Esophagus mucosa (tissue), 1 donor: ENCODE data around the gene HELZ2. TPM values are rescaled to one million over a fixed set of nuclear protein-coding genes. Genes with fewer than 3 reads are reported as not detected.

Source experiments
- ATAC-seq: fragments of 200-7000 bp; cut with Tn5 transposase; one replicate; pipeline ENCODE4 v1.9.1; 2020
- total RNA-seq: library from RNA; stranded (reverse); gene quantifications from one replicate; pipeline ENCODE4 v1.2.4, GENCODE V29; 2023
- donor health status: DM: yes; HTN: yes; CAD: no.

HELZ2 gene
- total RNA-seq, 1 donor from 2014 or later = 32.0 TPM

DNA sequence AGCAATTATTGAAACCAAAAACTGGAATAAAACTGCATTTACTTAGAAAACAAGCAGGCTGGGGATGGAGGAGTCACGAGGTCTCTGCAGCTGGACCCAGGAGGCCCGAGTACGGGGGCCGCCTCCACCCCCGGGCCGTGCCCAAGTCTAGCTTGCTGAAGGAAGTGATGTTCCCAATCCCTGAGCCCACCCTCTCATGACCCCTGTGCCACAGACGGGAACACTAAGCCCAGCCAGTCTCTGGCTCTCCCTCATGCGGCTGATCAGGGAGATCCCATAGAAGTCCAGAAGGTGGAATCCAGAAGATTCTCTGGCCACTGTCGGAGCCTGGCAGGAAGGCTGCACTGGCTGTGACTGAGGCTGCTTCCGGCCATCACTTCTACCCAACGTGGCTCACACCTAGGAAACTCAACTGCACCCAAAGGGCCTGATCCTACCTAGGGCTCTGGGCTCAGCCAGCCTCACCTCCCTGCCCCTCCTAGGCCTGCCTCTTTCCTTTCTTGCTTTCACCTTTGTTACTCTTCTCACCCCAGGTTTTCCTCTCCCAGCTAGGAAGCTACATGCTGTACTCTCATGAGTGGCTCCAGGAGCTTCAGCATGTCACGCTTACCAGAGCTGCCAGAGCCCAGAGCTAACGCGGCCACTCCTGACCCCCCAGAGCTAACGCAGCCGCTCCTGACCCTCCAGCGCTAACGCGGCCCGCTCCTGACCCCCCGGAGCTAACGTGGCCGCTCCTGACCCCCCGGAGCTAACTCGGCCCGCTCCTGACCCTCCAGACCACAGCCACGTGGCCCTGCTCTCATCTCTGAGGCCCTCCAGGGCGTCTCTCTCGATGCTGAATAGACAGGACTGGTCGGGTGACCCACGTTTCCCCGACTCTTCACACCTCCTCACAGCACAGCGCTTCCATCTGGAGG, 24.7 kb upstream of the HELZ2 start:
- no peak for ATAC-seq

DNA sequence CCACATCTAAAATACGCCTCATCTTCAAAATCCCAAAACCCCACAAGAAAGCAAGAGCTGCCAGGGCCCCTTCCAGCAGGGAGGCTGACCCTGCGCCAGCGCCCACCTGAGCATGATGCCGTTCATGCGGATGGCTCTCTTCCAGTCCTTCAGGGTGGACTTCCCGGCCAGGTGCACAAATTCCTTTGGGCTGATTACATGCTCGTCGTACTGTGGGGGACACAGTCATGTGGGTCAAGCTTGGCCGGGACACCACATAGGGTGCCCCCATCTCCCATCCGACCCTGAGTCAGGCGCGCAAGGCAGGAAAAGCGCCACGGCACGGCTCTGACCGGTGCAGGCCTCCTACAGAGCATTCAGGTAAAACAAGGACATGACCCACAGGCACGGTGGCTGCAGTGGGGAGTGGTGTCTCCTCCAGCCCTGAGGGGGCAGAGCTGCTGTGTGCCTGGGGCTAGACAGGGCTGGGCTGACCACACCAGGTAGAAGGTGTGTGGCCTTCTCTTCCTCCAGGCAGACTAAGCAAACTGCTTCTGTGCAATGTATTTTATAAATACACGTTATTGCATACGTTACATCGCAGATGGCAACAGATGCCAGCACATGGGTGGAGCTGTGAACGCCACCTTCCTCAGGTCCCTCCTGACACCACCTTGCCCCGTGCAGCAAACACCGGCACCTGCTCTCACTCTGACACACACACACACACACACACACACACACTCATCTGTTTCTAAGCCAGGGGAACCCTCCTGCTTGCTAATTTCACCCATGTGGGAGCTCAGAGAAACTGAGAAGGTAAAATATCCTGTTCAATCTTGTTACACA, 23.8 kb upstream of the HELZ2 start:
- peak; percentile 16 for ATAC-seq

DNA sequence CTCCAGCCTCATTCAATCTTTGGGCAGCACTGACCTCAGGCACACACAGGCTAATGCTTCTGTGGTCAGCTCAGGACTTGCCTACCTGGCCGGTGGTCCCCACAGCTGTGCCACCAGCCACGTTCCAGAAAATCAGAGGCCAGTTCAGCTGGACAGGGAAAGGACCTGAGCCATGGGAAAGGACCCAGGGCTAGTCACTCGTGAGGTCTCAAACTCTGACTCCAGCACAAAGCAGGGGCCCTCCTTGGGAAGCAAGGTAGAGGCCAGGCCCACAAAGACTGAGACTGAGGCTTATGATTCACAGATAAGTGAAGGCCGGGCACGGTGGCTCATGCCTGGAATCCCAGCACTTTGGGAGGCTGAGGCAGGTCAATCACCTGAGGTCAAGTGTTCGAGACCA, 22.4 kb upstream of the HELZ2 start:
- no peak for ATAC-seq

DNA sequence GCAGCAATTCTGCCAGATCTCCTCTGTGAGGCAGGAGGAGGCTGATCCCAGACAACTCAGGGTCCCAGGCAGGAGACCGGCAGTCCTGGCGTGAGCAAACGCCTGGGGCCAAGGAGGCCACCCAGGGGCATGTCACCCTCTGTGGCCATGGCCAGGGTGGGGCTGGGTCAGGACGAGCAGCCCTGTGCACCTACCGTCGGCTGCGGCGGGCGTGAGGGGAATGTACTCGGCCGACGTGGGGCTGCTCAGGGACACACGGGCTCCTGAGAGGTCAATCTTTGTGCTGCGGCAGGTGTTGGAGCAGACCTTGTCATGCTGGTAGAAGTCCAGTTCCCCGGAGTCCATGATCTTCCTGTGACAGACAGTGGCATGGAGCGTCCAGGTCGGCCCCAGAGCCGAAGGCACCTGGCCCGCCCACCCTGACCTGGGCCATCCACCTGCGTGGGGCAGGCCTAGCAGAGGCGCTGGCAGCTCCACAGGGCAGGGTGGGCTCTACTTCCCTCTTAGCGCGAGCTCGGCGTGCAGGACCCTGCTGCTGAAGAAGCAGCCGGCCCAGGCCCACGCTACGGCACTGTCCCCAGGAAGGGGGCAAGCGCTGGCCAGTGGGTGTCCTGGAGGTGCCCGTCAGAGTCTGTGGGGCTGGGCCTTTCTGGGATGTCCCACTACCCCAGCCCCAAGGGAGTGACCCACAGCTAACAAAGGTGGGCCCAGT, 21.5 kb upstream of the HELZ2 start:
- ATAC-seq = peak; percentile 15

DNA sequence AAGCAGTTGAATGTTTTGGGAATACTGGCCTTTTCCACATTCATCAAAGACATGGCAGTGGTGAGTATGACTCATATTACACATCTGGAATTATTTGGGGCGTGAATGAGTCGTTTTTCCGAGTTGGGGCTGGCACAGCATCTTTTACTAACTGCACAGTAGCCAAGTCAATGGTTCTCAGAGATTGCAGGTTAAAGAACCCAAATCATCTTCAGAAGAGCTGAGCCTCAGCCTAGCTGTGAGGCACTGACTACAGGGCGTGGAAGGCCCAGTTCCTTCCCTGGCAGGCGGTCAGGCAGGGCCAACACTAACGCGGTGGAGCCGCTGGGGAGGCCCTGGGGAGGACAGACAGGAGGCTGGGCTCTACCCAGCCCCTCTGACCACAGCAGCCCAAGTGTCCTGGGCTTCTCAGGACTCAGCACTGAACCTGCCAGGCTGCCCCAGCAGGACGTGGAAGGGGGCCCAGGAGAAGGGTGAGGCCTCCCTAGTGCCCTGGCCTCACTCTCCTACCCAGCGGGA, 20.1 kb upstream of the HELZ2 start:
- ATAC-seq = no peak

DNA sequence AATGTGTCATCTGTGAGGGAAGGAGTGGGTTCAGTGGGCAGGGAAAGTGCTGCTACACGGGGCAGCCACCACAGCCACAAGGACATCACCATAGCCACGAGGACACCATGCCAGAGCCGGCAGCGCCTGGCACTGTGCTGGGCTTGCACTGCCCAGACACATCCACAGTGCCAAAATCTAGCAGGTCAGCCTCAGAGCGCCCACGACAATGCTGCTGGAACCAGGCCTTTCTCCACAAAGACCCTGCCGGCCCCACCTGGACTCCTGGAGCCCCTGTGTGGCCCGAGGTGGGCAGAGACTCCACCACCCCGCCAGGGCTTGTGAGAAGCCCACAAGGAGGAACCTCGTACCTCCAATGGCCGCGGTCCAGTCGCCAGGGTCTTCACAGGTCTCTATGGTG, 18.6 kb upstream of the HELZ2 start:
- no peak for ATAC-seq

DNA sequence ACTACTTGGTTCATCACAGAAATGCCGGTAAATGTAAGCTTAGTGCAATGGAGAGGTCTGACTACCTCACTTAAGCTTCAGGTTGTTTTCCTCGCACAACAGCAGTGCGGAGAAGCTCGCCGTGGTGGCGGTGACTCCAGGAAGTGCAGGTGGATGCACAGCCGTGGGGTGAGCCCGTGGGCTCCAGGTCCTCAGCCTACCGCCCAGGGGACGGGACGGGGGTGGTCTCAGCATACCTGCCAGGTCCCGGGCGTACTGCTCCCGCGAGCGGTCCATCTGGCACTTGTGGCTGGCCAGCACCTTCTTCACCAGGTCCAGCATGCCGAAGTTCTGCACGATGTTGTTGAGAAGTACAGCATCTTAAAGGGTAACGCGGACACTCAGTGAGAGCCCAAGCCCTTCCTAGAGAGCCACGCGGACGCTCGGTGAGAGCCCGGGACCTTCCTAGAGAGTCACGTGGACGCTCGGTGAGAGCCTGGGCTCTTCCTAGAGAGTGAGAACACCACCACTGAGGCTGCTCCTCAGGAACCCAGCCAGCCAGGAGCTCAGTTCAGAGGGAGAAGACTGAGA, 17.8 kb upstream of the HELZ2 start:
- no peak for ATAC-seq

DNA sequence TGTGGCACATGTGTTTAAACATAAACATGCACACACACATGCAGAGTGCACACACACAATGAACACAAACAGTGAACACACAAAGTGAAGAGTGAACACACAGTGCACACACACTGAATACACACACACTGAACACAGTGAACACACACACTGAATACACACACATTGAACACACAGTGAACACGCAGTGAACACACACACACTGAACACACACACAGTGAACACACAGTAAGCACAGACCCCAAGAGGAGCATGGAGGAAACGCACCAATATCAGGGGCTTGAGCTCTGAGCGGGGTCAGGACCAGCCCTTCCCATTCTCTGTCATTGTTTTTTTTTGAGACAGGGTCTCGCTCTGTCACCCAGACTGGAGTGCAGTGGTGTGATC, 17.1 kb upstream of the HELZ2 start:
- no peak for ATAC-seq

DNA sequence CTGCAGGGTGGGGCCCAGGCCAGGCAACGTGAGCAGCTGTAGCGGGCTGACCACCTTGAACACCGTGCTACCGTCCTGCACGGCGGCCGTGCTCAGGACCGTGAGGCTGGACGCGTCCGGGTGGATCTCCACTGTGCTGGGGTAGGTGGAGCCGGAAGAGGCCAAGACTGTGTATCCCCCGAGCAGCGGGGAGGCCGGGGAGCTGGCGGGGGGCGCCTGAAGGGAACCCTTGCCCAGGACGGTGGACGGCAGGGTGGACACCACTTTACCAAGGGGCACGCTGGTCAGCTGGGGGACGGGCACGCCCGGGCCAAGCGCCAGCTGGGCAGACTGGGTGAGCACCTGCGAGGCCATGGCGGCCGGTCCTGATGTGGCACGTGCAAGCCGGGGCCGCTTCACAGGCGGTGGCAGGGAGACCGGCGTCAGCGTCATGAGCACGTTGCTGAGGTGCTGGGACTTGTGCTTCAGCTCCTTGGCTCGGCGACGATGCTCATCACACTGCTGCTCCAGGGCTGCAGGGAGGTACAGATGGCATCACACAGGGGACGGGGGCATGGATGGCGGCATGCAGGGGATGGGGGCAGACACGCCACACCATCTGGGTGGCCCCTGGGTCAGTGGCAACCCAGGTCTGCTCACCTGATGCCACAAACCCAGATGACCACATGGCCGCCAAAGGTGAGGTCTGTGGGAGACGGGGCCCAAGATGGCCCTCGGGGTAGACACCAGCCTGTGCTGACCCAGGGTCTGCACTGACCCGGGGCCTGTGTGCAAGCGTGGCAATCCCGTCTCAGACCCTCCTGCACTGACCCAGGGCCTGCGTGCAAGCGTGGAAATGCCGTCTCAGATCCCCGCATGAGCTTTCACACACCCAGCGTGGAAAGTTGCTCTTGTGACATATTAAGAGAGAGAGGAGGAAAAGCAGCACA, 16.4 kb upstream of the HELZ2 start:
- ATAC-seq = no peak

DNA sequence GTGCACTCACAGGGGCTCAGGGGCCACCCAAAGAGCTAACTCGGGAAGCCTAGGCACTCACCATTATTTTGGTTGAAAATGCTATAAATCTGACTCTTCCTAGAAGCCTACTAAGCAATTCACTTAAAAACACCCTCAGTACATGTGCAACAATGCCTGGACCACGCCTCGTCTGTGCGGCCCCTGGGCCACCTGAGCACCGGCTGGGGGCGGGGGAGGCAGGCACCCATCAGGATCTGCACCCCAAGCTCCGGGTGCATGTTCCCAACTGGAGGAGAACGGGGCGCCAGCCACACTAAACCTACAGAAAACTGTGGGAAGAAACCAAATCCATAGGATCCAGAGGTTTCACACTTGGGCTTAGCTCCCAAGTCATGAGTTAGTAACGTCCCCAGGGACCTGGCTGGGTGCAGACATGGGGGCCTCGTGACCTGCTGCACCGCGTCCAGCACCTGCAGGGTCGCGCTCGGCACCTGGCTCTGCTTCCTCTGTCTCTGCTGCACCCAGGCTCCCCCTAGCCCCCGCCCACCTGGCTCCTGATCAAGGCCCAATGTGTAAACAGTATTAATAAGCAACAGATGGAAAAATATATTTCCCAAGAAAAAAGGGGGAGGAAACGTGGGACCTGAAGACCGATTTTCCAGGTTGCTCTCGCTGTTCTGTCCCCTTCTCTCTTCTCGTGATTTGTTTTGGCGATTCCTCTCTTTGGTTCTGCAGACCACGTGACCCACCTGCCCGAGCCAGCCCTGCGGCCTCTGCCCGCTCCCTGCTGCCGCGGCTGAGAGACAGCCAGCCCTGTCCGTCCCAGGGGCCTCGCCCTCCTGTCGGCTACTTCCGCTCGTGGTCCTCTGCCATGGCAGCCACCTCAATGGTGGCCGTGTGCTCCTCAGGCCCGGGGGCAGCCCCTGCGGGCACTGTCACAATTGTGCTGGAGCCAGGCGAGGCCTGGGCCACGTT, 15.5 kb upstream of the HELZ2 start:
- no peak for ATAC-seq

DNA sequence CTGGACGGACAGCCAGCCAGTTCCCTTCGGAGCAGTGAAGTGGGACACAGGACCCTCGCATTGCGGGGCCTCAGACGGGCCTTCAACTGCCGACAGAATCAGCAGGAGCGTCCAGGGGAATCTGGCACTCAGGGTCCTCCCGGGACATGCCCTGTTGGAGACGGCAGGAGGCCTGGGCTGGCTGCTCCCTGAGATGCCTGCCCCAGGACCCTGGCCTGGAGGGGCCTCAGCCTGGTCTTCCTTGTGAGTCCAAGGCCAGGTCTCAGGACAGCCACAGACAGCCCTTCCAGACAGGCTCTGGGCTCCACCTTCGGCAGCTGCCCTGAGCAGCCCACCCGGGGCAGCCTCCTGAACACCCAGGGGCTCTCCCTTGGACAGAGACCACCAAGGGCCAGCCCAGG, 14.6 kb upstream of the HELZ2 start:
- no peak for ATAC-seq

DNA sequence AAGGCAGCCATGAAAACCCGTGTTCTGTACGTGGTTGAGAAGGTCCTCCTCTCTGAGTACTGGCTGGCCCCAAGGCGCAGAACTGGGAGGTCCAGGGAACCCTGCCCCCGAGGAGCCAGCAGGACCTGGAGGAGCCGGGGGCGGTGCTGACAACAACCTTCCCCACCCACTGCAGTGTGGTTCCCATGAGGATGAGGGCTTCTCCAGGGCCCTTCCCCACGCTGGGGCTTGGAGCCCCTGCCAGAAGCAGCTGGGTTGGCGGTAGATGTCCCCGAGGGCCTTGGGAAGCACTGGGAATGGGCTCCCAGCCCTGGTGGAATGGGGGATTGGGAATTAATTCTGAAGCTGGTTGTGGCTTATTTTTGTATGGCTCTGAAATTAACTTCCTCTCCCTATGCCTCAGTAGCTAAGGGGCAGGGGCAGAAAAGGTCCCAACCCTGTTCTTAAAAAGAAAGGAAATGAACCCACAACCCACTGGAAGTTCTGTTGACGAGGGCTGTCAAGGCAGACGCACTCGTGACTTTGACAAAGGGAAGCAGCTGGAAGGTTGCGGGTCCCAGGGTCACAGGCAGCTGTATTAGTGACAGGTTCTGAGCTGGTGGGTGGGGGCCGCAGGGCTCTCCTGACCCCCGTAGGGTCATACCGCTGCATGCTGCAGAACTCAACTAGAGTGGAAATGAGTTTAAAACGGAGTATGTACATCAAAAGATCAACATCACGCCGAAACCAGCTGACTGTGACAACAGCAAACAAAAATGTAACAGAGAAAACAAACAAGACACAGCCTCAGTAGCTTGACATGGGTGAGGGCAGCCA, 13.9 kb upstream of the HELZ2 start:
- ATAC-seq = no peak

DNA sequence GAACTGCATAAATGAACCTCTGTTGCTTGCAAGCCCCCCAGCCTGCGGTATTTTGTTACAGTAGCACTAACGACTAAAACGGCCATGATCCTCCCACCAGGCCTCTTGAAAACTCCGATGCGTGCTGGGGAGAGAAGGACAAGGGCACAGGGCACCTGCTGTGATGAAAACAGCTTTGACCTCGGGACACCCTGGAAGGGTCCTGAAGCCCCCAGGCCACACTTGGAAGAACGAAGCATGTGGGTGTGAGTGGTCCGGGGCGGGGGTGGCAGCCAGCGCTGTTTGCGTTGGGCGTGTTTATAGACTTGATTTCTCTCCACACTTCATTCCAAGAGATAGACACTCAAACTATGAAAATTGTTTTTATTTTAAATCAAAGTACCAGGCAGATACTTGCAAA, 13.2 kb upstream of the HELZ2 start:
- no peak for ATAC-seq

DNA sequence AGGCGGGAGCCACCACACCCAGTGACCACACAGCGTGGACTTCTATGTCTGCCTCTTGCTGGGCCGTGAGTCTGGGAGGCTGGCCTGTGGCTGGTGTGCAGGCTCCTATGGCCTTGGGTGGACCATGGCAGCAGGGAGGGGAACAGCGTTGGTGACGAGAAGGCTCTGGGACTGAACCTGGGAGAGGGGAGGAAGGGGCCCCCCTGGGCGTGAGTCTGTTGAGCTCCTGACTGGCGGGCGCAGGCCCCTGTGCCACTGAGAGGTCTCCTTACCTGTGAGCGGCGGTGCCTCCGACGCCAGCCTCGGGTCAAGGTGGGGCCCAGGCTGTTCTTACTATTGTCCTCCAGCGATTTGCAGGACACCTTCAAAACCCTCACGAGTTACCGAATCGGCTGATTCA, 12.8 kb upstream of the HELZ2 start:
- ATAC-seq = peak; percentile 10

DNA sequence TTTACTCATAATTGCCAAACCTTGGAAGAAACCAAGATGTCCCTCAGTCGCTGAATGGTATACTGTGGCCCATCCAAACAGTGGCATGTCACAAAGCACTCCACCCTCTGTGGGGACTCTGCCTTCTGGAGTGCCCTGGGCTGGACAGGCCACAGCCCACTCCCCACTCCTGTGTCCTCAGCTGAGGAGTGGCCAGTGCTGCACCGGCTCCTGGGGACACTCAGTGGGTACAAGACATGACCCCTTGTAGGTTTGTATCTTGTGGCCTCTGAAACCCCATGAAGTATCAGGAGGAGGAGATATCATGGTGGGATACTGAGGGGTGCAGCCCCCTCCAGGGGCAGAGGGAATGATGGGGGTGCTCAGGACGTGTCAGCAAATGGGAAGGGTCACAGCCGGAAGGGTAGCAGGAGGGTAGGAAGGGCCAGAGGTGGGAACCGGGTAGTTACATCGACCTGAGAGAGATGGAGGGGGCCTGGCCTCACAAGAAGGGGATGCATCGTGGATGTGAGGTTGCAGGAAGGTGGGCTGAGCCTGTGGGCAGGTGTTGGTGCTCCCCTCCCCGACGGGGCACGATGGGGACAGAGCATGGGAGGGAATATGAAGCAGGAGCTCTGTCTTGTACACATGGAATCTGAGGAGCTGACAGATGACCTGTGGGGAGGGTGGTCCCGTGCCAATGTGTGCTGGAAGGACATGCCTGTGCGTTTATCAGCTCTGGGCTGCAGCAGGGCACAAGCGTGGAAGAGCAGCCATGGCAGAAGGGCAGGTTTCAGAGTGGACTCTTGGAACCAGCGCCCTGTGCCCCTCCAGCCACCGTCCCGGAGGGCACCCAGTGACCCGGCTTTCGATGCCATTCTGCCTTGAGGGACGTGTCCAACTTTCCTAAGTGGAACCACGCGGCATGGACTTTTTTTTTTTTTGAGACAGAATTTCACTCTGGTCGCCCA, 11.9 kb upstream of the HELZ2 start:
- ATAC-seq = no peak

DNA sequence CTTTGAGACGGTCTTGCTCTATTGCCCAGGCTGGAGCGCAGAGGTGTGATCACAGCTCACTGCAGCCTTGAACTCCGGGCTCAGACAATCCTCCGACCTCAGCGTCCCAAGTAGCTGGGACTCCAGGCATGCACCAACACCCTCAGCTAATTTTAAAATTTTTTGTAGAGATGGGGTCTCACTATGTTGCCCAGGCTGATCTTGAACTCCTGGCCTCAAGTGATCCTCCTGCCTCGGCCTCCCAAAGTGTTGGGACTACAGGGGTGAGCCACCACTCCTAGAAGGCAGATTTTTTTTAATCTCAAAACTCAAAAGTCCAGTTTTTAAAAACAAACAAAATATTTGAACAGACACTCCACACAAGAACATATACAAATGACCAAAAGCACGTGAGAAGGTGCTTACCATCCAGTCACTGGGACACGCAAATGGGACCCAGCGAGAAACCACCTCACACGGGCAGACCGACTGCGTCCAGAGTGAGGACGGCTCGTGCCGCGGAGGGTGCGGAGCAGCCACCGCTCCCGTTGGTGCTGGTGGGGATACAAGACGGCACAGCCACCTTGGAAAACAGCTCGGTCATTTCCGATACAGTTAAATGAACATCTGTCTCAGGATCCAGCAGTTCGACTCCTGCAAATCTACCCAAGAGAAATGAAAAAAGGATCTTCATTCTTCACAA, 8.5 kb upstream of the HELZ2 start:
- ATAC-seq = no peak

DNA sequence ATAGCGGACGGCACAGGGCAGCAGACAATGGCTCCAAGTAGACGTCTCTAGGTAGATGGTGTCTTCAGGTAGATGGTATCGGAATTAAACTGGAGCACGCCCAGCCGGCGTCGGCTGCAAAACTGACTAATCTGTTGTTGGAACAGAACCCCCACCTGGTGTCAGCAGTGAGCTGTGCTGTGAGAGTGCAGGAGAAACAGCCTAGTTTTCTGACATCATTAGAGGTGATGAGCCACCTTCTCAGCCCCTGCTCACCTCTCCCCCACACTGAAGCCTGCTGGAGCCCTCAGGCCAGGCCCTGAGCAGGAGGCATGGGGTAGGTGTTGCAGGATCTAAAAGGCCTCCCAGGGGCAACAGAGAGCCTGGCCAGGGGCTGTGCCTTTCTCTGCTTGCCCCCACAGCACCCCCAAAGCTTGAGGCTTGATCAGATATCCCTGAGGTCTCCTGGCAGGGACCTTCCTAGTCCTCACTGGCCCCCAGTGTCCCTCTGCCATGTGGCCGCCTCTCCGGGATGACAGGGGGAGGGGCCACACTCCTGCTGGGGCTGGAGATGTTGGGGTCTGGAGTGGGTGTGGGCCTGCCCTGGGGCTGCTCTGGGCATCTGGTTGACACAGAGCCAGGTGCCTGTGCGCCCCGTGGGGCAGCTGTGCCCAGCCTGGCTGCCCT, 6.9 kb upstream of the HELZ2 start:
- ATAC-seq = peak; percentile 78
